CD14-positive monocyte (primary cell): Measurements from ENCODE around the gene SSX5. TPM values are rescaled to one million over a fixed set of nuclear protein-coding genes. Genes with fewer than 3 reads are reported as not detected.
"Not testable (repeated sequence)": the region's sequence is repeated elsewhere in the genome, so short reads cannot be mapped to it uniquely, and the experiment has no call there.

ENCODE experiments used
- DNase-seq, 3 donors: peaks; one replicate each; pipeline ENCODE4 v3.0.0-alpha.2; 2011 to 2022
- H2AFZ ChIP-seq: 2 replicates; pipeline ENCODE4 v1.6.0; 2012; ENCODE audit warnings: mild to moderate bottlenecking, low read depth, low read length, inconsistent platforms; ENCODE audit not compliant: insufficient read depth, poor library complexity, severe bottlenecking
- H3K27ac ChIP-seq, 2 donors: 1 replicate in 1 of 2; 2 replicates in 1 of 2; pipeline ENCODE4 v1.5.1; 2012 to 2013; ENCODE audit warnings: low read length in 2 of 2, control low read depth in 1 of 2, inconsistent platforms in 1 of 2, low read depth in 1 of 2, mild to moderate bottlenecking in 1 of 2
- H3K27me3 ChIP-seq, 2 donors: one replicate each; pipeline versions ENCODE4 v1.6.0 to v1.6.1; 2011 to 2013; ENCODE audit warnings: low read length in 2 of 2; ENCODE audit not compliant: control insufficient read depth in 2 of 2, insufficient read depth in 2 of 2
- H3K36me3 ChIP-seq, 2 donors: replicated peaks in 1 of 2; 1 replicate in 1 of 2; 2 replicates in 1 of 2; pipeline versions ENCODE4 v1.5.1 to v1.6.1; 2012 to 2013; ENCODE audit warnings: low read length in 2 of 2, control low read depth in 1 of 2, inconsistent platforms in 1 of 2, mild to moderate bottlenecking in 1 of 2; ENCODE audit not compliant: insufficient read depth in 2 of 2, control insufficient read depth in 1 of 2
- H3K4me1 ChIP-seq, 2 donors: 1 replicate in 1 of 2; 2 replicates in 1 of 2; pipeline versions ENCODE4 v1.5.1 to v1.6.1; 2012 to 2013; ENCODE audit warnings: low read length in 2 of 2, control low read depth in 1 of 2, inconsistent platforms in 1 of 2, mild to moderate bottlenecking in 1 of 2, moderate library complexity in 1 of 2; ENCODE audit not compliant: insufficient read depth in 2 of 2, control insufficient read depth in 1 of 2
- H3K4me2 ChIP-seq: replicated peaks from 2 replicates; pipeline ENCODE3; 2012; ENCODE audit warnings: low read length, moderate library complexity, mild to moderate bottlenecking; ENCODE audit not compliant: poor library complexity, severe bottlenecking; ENCODE audit errors: extremely low read depth
- H3K4me3 ChIP-seq, 3 experiments: fragments of 200-600 bp in 1 of 3; sonication (generic) in 1 of 3; replicated peaks in 1 of 3; 1 replicate in 2 of 3; 2 replicates in 1 of 3; pipeline ENCODE4 v1.5.1; 2011 to 2013; ENCODE audit warnings: low read length in 3 of 3, mild to moderate bottlenecking in 3 of 3, control low read depth in 2 of 3, low read depth in 2 of 3, inconsistent platforms in 1 of 3, moderate library complexity in 1 of 3
- H3K79me2 ChIP-seq: 2 replicates; pipeline ENCODE4 v1.6.0; 2012; ENCODE audit warnings: mild to moderate bottlenecking, control low read depth, inconsistent platforms, low read length, moderate library complexity; ENCODE audit not compliant: insufficient read depth
- H3K9ac ChIP-seq: 2 replicates; pipeline ENCODE4 v1.6.0; 2017; ENCODE audit warnings: low read length, mild to moderate bottlenecking; ENCODE audit not compliant: insufficient read depth, poor library complexity, severe bottlenecking
- H3K9me3 ChIP-seq, 2 donors: replicated peaks in 1 of 2; 1 replicate in 1 of 2; 2 replicates in 1 of 2; pipeline versions ENCODE4 v1.5.1 to v1.6.1; 2012 to 2013; ENCODE audit warnings: low read length in 2 of 2, control low read depth in 1 of 2; ENCODE audit not compliant: control insufficient read depth in 1 of 2, insufficient read depth in 1 of 2
- H4K20me1 ChIP-seq: 2 replicates; pipeline ENCODE4 v1.6.0; 2012; ENCODE audit warnings: mild to moderate bottlenecking, low read length, control low read depth, moderate library complexity; ENCODE audit not compliant: insufficient read depth
- H3K27ac Mint-ChIP-seq, 7 donors: one replicate each; pipeline ENCODE4 v1.8.0; 2020; ENCODE audit warnings: mild to moderate bottlenecking in 7 of 7, mixed read lengths in 7 of 7, moderate library complexity in 6 of 7, inconsistent platforms in 2 of 7
- H3K27me3 Mint-ChIP-seq, 3 donors: one replicate each; pipeline ENCODE4 v1.8.0; 2021 to 2022; ENCODE audit warnings: low read depth in 3 of 3, mild to moderate bottlenecking in 3 of 3, mixed read lengths in 3 of 3, moderate library complexity in 3 of 3, inconsistent platforms in 1 of 3
- H3K36me3 Mint-ChIP-seq, 2 donors: one replicate each; pipeline ENCODE4 v1.8.0; 2020; ENCODE audit warnings: mixed read lengths in 2 of 2, inconsistent platforms in 1 of 2, mild to moderate bottlenecking in 1 of 2
- H3K4me1 Mint-ChIP-seq: one replicate; pipeline ENCODE4 v1.8.0; 2020; ENCODE audit warnings: mild to moderate bottlenecking, mixed read lengths
- H3K4me3 Mint-ChIP-seq, 2 donors: one replicate each; pipeline ENCODE4 v1.8.0; 2020; ENCODE audit warnings: mild to moderate bottlenecking in 2 of 2, mixed read lengths in 2 of 2, moderate library complexity in 1 of 2
- H3K9me3 Mint-ChIP-seq, 7 donors: one replicate each; pipeline ENCODE4 v1.8.0; 2020 to 2022; ENCODE audit warnings: mixed read lengths in 7 of 7, mild to moderate bottlenecking in 6 of 7, moderate library complexity in 6 of 7, inconsistent platforms in 2 of 7
- WGBS: methylation state at CpG from one replicate; pipeline ENCODE4 v1.1.5; 2013; ENCODE audit warnings: missing lambda C conversion rate; ENCODE audit not compliant: insufficient coverage; 5-methylcytosine and 5-hydroxymethylcytosine counted together
- intact Hi-C, 2 donors: fragments of 100-400 bp; cut with micrococcal nuclease; formaldehyde crosslinking; loops; one replicate each; pipeline versions ENCODE4 v1.15.0 to v1.15.1; 2023
- polyA minus RNA-seq: library from RNA; depleted of rRNA, polyadenylated mRNA; stranded (reverse); fragments of >200 nt; gene quantifications from 2 replicates; pipeline ENCODE4 v1.2.3, GENCODE V29; 2012
- polyA plus RNA-seq, 3 donors: library from polyadenylated mRNA; depleted of rRNA in 1 of 3; unstranded in 2 of 3; stranded (reverse) in 1 of 3; fragments of 300-500 nt in 2 of 3; fragments of >200 nt in 1 of 3; fragmentation: Illumina TruSeq in 2 of 3; gene quantifications; 1 replicate in 2 of 3; 2 replicates in 1 of 3; pipeline ENCODE4 v1.2.3, GENCODE V29; 2012 to 2021
- total RNA-seq, 12 experiments: library from RNA in 1 of 12; stranded (reverse) in 1 of 12; fragments of 120-200 nt in 1 of 12; gene quantifications; one replicate each; pipeline ENCODE4 v1.2.4 and lab custom pipeline; 2013 to 2026; ENCODE audit warnings: mixed read lengths in 6 of 12, inconsistent platforms in 1 of 12
- TF ChIP-seq, protein P1 (sequence below): fragments of 200-600 bp; IDR thresholded peaks from one replicate; pipeline ENCODE4 v1.8.0; 2022; ENCODE audit warnings: antibody characterized with exemption, mild to moderate bottlenecking

The SSX5 gene, protein sequence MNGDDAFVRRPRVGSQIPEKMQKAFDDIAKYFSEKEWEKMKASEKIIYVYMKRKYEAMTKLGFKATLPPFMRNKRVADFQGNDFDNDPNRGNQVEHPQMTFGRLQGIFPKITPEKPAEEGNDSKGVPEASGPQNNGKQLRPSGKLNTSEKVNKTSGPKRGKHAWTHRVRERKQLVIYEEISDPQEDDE
- not detected for total RNA-seq (2013)
- polyA plus RNA-seq (not detected), polyA minus RNA-seq (not detected in 2 replicates), total RNA-seq (lab: John Stamatoyannopoulos, UW) (0 to 0.46 (median 0) reads per million in 11 experiments)

DNA sequence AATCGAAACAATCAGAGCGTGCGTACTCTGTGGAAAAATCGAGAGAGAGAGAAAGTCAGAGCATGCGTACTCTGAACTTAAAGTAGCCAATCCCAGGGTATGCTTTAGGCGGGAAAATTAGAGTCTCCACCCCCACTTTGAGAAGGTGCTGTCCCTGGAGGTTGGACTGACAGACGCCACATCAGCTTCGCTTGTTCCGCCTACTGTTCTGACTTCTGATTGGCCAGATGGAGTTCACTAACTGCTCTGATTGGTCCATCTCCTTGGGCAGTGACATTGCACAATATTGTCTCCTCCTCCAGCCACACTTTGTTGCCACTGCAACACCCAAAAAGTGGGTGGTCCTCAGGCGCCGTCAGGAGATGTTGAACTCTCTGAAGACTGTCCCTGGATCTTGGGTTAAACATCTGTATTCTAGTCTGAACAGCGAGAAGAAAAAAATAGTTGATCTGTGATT, at the start of gene SSX5:
TSS of gene SSX5 (minus strand) at position 51 of the 457 bp plus-strand sequence. CDS start 1,437 bp downstream, outside the sequence.
- H3K4me3 Mint-ChIP-seq: no peak within 1 kb of the TSS
- WGBS: no CpG with 5 or more reads among the region's 12 CpGs
- Histone ChIP-seq H3K79me2 (no peaks in the 10 kb centered on the region), H3K4me1 (no peaks in the 10 kb centered on the region), H3K27me3 (no peaks in the 10 kb centered on the region), H2AFZ (no peak within 1 kb of the TSS), H3K27ac (no peak within 1 kb of the TSS), H3K9me3 (no peaks in the 10 kb centered on the region), H3K4me2 (no peak within 1 kb of the TSS), H4K20me1 (no peaks in the 10 kb centered on the region), H3K4me3 (no peak within 1 kb of the TSS), H3K9ac (no peak within 1 kb of the TSS), H3K36me3 (no peaks in the 10 kb centered on the region)
- H3K36me3 Mint-ChIP-seq: no peaks in the 10 kb centered on the region
- peak within 1 kb of the TSS in 1 of 7 donors; percentile 17 for H3K27ac Mint-ChIP-seq
- TF ChIP-seq, protein P1, sequence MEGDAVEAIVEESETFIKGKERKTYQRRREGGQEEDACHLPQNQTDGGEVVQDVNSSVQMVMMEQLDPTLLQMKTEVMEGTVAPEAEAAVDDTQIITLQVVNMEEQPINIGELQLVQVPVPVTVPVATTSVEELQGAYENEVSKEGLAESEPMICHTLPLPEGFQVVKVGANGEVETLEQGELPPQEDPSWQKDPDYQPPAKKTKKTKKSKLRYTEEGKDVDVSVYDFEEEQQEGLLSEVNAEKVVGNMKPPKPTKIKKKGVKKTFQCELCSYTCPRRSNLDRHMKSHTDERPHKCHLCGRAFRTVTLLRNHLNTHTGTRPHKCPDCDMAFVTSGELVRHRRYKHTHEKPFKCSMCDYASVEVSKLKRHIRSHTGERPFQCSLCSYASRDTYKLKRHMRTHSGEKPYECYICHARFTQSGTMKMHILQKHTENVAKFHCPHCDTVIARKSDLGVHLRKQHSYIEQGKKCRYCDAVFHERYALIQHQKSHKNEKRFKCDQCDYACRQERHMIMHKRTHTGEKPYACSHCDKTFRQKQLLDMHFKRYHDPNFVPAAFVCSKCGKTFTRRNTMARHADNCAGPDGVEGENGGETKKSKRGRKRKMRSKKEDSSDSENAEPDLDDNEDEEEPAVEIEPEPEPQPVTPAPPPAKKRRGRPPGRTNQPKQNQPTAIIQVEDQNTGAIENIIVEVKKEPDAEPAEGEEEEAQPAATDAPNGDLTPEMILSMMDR: no peak
- DNase-seq: no peak
- peaks cover 0 to 11% (median 2%) of the 10 kb centered on the region in 7 donors for H3K9me3 Mint-ChIP-seq
- peaks cover 0 to 11% (median 7%) of the 10 kb centered on the region in 3 donors for H3K27me3 Mint-ChIP-seq
- no peaks in the 10 kb centered on the region for H3K4me1 Mint-ChIP-seq
- intact Hi-C loops: no loop called here

DNA sequence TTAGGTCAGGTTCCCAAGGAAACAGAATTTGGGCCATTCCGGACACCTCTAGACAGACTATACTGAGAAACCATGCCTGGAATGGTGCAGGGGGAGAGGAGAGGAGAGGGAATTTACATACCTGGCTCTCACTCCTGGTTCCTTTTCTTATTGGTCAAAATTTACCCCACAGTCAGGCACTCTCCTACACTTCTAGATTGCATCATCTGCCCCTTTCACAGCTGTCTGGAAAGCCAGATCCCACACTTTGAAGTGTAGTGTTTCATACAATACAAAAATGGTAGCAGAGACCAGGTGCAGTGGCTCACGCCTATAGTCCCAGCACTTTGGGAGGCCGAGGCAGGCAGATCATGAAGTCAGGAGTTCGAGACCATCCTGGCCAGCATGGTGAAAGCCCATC, 27.6 kb upstream of the SSX5 start:
- H3K27me3 Mint-ChIP-seq, intact Hi-C loops, H3K4me1 Mint-ChIP-seq, H3K36me3 Mint-ChIP-seq, H3K9me3 ChIP-seq, H3K27me3 ChIP-seq, H3K9ac ChIP-seq, H3K27ac Mint-ChIP-seq, H3K27ac ChIP-seq, H3K79me2 ChIP-seq, H3K4me3 Mint-ChIP-seq, DNase-seq, H3K4me3 ChIP-seq, H3K4me2 ChIP-seq, H3K36me3 ChIP-seq, H3K4me1 ChIP-seq, H2AFZ ChIP-seq, H4K20me1 ChIP-seq: not testable (repeated sequence)
- no CpG with 5 or more reads among the region's 4 CpGs for WGBS
- peaks cover 0 to 30% (median 10%) of the 10 kb centered on the region in 7 donors for H3K9me3 Mint-ChIP-seq

DNA sequence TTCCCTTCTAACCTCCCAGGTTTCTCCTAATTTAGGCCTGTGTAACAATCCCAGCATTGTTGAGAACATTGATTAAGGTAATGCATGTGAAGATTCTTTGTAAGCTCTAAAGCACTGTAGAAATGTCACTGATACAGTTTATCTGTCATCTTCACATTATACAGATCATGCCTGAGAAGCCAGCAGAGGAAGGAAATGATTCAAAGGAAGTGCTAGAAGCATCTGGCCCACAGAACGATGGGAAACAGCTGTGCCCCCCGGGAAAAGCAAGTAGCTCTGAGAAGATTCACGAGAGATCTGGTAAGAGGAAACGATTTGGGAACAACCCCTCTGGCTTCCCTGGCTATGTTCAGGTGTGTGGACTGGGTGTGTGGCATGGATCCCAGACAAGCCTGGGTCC, 17.7 kb upstream of the SSX5 start:
- H3K9me3 ChIP-seq, H3K9me3 Mint-ChIP-seq, H3K4me1 Mint-ChIP-seq, H3K4me3 ChIP-seq, H3K36me3 Mint-ChIP-seq, H3K27ac Mint-ChIP-seq, intact Hi-C loops, H4K20me1 ChIP-seq, H3K9ac ChIP-seq, H3K27ac ChIP-seq, H2AFZ ChIP-seq, H3K36me3 ChIP-seq, H3K4me3 Mint-ChIP-seq, DNase-seq, H3K27me3 ChIP-seq, H3K79me2 ChIP-seq, H3K4me1 ChIP-seq, H3K27me3 Mint-ChIP-seq, H3K4me2 ChIP-seq: not testable (repeated sequence)
- no CpG with 5 or more reads among the region's 4 CpGs for WGBS

DNA sequence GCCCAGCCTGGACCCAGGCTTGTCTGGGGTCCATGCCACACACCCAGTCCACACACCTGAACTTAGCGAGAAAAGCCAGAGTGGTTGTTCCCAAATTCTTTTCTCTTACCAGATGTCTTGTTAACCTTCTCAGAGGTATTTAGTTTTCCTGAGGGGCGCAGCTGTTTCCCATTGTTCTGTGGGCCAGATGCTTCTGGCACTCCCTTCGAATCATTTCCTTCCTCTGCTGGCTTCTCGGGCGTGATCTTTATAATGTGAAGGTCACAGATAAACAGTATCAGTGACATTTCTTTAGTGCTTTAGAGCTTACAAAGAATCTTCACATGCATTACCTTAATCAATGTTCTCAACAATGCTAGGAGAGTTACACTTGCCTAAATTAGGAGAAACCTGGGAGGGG, 6.6 kb downstream of the SSX5 start:
- H3K4me1 Mint-ChIP-seq, H2AFZ ChIP-seq, H3K27ac Mint-ChIP-seq, H3K4me2 ChIP-seq, H3K27me3 ChIP-seq, H3K27ac ChIP-seq, DNase-seq, H3K4me3 Mint-ChIP-seq, H3K9me3 ChIP-seq, H3K4me1 ChIP-seq, H3K36me3 ChIP-seq, H3K79me2 ChIP-seq, H3K9ac ChIP-seq, H3K36me3 Mint-ChIP-seq, intact Hi-C loops, H3K4me3 ChIP-seq, H4K20me1 ChIP-seq, H3K9me3 Mint-ChIP-seq: not testable (repeated sequence)
- WGBS: no CpG with 5 or more reads among the region's 5 CpGs
- H3K27me3 Mint-ChIP-seq: peaks cover 0 to 11% (median 7%) of the 10 kb centered on the region in 3 donors
